H1 (cell line): ENCODE data around the gene NSUN7. TPM values are rescaled to one million over a fixed set of nuclear protein-coding genes. Genes with fewer than 3 reads are reported as not detected.

Experiments used
- BCL11A ChIP-seq, 2 experiments: IDR thresholded peaks; one replicate each; pipeline ENCODE4 v1.6.1; 2011; ENCODE audit warnings: low read depth in 2 of 2, low read length in 2 of 2, mild to moderate bottlenecking in 2 of 2
- CBX5 ChIP-seq: fragments of 300-800, 300-1000 bp; sonication (generic); IDR thresholded peaks from 2 replicates; pipeline ENCODE4 v1.7.1; 2016; ENCODE audit warnings: antibody characterized with exemption, low read length, low read depth
- HDAC6 ChIP-seq: IDR thresholded peaks from one replicate; pipeline ENCODE4 v1.7.1; 2012; ENCODE audit warnings: low read depth, mild to moderate bottlenecking, inconsistent platforms, low read length, moderate library complexity
- JUND ChIP-seq: IDR thresholded peaks from 2 replicates; pipeline ENCODE4 v1.6.1; 2011; ENCODE audit warnings: mild to moderate bottlenecking, improper control_type of control experiment, low read length
- MAFK ChIP-seq: IDR thresholded peaks from 2 replicates; pipeline ENCODE4 v1.6.1; 2012; ENCODE audit warnings: low read depth, mild to moderate bottlenecking, improper control_type of control experiment, low read length
- SIN3A ChIP-seq, 2 experiments: IDR thresholded peaks in 1 of 2; conservative IDR thresholded peaks in 1 of 2; 2 replicates each; pipeline ENCODE4 v1.6.1; 2011 to 2012; ENCODE audit warnings: low read length in 2 of 2, improper control_type of control experiment in 1 of 2, low read depth in 1 of 2, mild to moderate bottlenecking in 1 of 2
- TCF12 ChIP-seq: IDR thresholded peaks from 2 replicates; pipeline ENCODE4 v1.6.1; 2011; ENCODE audit warnings: low read depth, mild to moderate bottlenecking, low read length
- polyA plus RNA-seq, 7 experiments: library from polyadenylated mRNA; depleted of rRNA in 3 of 7; stranded (reverse) in 5 of 7; unstranded in 2 of 7; fragments of >200 nt in 5 of 7; fragments of 200-250 nt in 2 of 7; gene quantifications; 1 replicate in 5 of 7; 2 replicates in 1 of 7; 4 replicates in 1 of 7; pipeline versions ENCODE4 v1.2.1 to v1.2.3, GENCODE V29; 2011 to 2013; ENCODE audit warnings: missing spikeins in 2 of 7, mixed read lengths in 2 of 7
- total RNA-seq: library from RNA; stranded (reverse); fragmentation: NEBNext Ultra II Directional; extraction: Animal tissue kit (Norgen Biotek cat#: 25700); gene quantifications from 2 replicates; pipeline ENCODE4 v1.2.1, GENCODE V29; 2021
- TF ChIP-seq, protein P1 (sequence below): IDR thresholded peaks from 2 replicates; pipeline ENCODE4 v1.6.1; 2012; ENCODE audit warnings: inconsistent platforms

NSUN7 gene
- total and polyA plus RNA-seq, 2 of the 8 experiments (the other 6 are each of a cell fraction or from before 2014, with no cell fraction given), result 8.8 to 24.4 TPM

DNA sequence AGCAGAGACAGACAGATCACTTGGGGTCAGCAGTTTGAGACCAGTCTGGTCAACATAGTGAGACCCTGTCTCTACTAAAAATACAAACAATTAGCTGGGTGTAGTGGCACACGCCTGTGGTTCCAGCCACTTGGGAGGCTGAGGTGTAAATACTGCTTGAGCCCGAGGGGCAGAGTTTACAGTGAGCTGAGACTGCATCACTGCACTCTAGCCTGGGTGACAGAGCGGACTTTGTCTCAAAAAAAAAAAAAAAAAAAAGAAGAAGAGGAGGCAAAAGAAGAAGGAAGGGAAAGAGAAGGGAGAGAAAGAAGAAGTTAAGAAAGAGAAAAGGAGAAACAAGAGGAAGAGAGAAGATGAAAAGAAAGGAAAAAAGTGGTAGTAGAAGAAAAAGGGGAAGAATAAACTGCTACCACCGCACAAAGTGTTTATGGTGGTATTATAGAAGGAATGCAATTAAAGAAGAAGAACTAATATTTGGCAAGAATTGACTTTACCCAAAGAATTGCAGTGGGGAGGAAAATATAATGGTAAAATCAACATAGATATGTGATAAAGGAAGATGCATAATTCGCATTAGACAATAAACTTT is 19.6 kb upstream of the NSUN7 start (continued):
- TF ChIP-seq CBX5 (no peak), BCL11A (IDR thresholded peaks at IDR 0.05; ENCODE audit: low read depth in 2 of 2, low read length in 2 of 2) (no peak), MAFK (no peak), JUND (no peak), HDAC6 (no peak), TCF12 (no peak), SIN3A (conservative IDR thresholded peaks at IDR 0.05 in 1 of 2, IDR thresholded peaks at IDR 0.05 in 1 of 2; ENCODE audit: low read depth in 1 of 2, low read length in 2 of 2) (no peak)
- TF ChIP-seq, protein P1, sequence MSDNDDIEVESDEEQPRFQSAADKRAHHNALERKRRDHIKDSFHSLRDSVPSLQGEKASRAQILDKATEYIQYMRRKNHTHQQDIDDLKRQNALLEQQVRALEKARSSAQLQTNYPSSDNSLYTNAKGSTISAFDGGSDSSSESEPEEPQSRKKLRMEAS, result no peak
